Hair follicle dermal papilla cell (primary cell): ENCODE results near the gene CLDN16. TPM values are rescaled to one million over a fixed set of nuclear protein-coding genes. Genes with fewer than 3 reads are reported as not detected.

Source experiments
- total RNA-seq: library from RNA; depleted of rRNA; stranded (reverse); fragments of >200 nt; gene quantifications from 2 replicates; pipeline ENCODE4 v1.2.3, GENCODE V29; 2012

CLDN16 gene, protein sequence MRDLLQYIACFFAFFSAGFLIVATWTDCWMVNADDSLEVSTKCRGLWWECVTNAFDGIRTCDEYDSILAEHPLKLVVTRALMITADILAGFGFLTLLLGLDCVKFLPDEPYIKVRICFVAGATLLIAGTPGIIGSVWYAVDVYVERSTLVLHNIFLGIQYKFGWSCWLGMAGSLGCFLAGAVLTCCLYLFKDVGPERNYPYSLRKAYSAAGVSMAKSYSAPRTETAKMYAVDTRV
- not detected in 2 replicates for total RNA-seq

DNA sequence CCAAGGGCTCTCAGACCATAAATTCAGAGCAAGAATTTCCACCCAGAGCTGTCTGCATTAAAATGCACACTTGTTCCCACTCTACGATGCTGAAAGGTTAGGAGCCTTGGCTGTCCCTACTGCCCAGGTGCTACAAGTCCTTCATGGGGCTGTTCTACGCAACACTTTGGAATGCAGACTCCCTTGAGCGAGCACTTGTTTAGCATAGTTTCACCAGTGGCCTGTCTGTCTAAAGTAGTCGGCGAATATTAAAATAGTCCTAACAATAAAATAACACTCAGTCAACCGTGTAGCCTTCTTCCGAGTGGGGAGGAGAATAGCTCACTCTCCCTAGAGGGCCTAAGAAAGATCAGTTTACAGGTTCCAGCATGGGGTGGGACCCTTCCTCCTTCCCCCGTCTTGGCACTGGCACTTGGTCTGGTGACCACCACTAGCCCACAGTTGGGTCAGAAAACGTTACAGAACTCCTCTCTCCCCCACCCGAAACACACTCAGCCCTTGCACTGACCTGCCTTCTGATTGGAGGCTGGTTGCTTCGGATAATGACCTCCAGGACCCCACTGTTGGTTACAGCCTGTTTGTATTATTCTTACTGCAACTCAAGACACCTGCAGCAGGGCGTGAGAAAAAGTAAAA is at the start of gene CLDN16:
Gene CLDN16 (plus strand): TSS at position 586 of the 636 bp plus-strand sequence. CDS start 167 bp downstream, outside the sequence.

DNA sequence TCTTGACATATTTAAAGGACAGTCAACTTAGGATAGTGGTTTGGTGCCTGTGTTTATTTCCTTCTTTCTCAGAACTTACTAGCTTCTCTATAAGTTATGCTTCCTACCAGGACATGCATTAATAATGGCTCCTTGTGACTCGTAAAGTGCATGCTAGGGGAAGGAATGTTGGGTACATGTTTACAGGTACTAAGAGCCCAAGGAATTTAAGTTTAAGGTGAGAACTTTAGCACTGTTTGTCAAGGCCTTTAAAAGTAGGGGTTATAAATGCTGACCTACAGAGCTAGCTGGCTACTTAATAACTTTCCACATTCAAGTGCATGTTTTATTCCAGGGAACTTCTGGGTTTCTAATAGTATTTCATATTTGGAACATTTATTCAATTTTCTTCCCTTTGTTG is 61.8 kb downstream of the CLDN16 start, which contains the start of gene TMEM207:
Gene TMEM207 (minus strand): TSS at position 101 of the 400 bp plus-strand sequence. CDS start 92 bp downstream, at position 9.

Other genes starting within 250 kb of the CLDN16 start
- gene CLDN1, start 65.7 kb upstream of the CLDN16 start, total RNA-seq: 0.32 and 0.85 TPM in 2 replicates
- gene TMEM207, start 61.7 kb downstream of the CLDN16 start, total RNA-seq: not detected in 2 replicates
- gene IL1RAP, start 125.9 kb downstream of the CLDN16 start, total RNA-seq: 19.9 and 23.5 TPM in 2 replicates